ENCODE results near the gene NUP93.
"Not testable (repeated sequence)": the region's sequence is repeated elsewhere in the genome, so short reads cannot be mapped to it uniquely, and the experiment has no call there.

Gene NUP93

GRCh38 chr16:56779906-56780305 lies 50.0 kb downstream of the NUP93 start:
- no peak for DNase-seq (ENCODE audit: low read depth)

- DNase-seq (ENCODE audit: low read depth), result peak; percentile 13
Measured at GRCh38 chr16:56780646-56781045, 50.7 kb downstream of the NUP93 start.

- no peak for DNase-seq (ENCODE audit: low read depth)
Measured at GRCh38 chr16:56781528-56781961, 51.6 kb downstream of the NUP93 start.

DNA sequence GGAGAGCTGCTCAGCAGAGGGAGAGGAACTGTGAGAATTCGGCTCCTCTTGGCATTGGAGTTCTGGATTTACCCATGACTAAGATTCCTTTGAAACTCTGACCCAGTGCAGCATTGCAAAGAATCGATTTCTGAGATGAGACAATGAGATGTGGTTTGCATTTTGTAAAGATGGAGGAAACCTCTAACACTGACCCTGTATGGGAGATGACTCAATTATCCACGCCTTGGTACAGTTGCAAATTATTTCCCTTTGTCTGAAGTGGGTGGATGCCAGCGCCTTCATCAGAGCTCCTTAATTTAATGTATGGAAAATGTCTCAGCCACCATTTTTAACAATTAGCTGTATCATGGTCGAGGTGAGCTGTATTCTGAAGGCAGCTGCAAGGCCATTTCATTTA lies 53.4 kb downstream of the NUP93 start:
- no peak for DNase-seq (ENCODE audit: low read depth)

DNA sequence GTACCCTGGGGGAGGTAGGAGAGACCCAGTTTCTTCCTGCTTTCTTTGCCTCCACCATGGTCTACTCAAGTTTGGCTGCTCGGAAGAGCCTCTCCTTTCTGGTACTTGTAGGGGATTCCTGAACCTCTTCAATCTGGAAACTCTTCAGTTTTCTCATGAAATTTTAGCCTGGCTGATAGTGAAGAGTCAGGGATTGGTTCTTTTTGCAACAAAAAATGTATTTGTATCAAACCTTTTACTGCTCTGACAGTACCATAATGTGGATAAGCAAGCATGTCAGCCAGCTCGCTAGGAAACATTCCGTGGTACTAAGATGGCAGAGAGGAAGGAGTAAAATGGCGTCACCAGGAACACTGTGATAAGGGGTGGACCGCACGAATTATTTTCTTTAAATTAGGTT lies 55.4 kb downstream of the NUP93 start:
- no peak for DNase-seq (ENCODE audit: low read depth)

- DNase-seq (ENCODE audit: low read depth), result no peak
Measured at GRCh38 chr16:56787167-56787566, 57.2 kb downstream of the NUP93 start.

GRCh38 chr16:56788435-56788834 lies 58.5 kb downstream of the NUP93 start:
- DNase-seq (ENCODE audit: low read depth), result no peak

DNA sequence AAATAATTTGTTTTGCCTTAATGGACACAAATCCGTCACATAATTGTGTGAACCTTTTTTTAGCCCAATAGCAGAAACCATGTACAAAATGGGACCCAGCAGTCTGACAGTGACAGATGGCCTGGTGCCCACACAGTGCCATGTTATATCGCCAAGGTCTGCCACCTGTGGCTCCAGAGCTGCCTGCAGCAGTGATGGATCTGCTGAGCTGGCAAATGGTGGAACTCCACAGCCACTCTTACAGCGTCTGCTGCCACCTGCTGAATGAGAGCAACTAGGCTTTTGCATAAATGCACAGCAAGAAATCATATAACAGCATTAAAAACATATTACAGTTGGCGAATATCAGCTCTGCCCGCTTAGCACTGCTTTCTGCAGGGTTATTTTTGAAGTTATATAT lies 59.4 kb downstream of the NUP93 start:
- DNase-seq (ENCODE audit: low read depth), result peak; percentile 29

DNA sequence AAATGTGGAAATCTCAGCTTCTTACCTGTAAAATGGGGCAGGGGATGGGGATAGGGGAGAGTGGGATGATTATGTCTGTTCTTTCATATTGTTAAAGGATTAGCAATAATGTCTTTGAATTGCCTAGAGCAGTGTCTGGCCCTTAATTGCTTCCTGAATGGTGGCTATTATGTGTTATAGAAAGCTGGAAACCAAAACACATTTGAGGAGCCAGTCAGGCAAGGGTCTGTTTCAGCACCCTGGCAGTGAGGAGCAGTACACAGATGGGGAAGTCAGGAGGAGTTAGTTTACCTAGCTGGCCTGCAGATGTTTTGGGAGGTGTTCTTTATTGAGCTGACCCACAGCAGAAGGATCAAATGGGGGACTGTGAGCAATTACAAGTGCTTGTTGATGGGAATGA lies 63.0 kb downstream of the NUP93 start:
- no peak for DNase-seq (ENCODE audit: low read depth)

DNA sequence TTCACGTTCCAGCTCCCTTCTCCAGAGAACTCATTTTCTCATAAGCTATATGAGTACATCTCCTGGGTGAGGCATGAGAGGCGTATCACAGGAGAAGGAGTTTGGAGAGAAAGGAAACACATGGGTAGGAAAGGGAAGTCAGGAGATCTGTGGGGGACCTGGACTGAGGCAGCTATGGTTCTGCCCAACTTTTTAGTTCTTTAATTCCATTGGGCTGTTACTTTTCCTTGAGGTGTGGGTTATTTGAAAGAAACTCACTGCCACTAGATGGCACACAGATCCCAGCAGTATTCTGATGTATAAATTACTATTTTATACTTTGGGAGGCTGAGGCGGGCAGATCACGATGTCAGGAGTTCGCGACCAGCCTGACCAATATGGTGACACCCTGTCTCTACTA lies 63.6 kb downstream of the NUP93 start:
- peak; percentile 26 for DNase-seq (ENCODE audit: low read depth)

DNA sequence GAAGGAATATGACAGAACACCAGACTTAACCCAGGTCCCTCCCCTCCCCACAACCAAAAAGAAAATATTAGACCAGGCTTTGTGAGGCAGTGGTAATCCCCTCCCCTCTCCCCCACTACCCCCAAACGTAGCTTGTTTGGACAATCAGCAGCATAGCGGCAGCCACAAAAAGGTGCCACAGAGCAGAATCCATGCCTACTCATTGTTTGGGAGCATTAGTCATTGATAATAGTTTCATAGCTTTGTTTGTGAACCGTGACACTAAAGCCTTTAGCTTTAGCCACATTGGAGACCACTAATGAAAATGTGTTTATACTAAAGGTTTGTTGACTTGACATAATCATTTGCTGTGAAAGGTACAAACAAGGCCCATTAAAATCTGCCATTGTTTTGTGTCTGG lies 65.1 kb downstream of the NUP93 start:
- DNase-seq (ENCODE audit: low read depth), result no peak

GRCh38 chr16:56797038-56797437 lies 67.1 kb downstream of the NUP93 start:
- not testable (repeated sequence) for DNase-seq (ENCODE audit: low read depth)

- no peak for DNase-seq (ENCODE audit: low read depth)
Measured at GRCh38 chr16:56797861-56798260, 67.9 kb downstream of the NUP93 start.

DNA sequence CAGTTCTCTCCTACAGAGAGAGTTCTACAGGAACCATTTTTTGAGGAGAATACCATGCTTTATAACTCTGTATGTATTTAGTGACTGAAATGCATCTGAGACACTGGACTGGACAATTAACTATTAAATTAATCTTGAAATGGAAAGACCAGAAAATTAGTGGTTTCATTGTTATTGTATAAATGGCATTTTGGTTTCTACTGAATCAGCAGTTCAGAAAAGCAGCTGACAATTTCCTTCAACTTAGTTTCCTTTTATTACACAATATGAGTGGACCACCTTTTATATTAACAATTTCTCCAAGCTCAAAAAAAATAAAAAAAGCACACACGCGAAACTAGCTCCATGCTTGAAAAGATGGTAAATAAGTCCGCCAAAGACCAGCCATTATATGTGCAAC lies 69.0 kb downstream of the NUP93 start:
- no peak for DNase-seq (ENCODE audit: low read depth)

DNA sequence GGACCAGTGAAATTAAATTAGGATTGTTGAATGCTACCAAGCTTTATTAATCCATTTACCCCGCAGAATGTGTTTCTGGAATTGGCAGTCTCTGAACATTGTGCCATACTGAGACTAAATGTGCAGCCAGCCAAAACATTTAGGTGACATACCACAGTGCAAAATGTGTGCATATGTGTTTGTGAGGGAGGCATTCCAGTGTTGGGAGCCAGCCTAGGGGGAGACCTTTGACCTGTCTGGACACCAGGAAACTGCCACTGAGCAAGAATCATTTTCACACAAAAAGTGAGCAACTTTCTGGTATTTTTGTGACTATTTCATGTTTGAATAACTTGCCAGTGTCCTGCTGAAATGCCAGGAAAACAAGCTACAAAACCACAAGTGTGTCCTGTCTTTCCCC lies 70.4 kb downstream of the NUP93 start:
- peak; percentile 60 for DNase-seq (ENCODE audit: low read depth)

- no peak for DNase-seq (ENCODE audit: low read depth)
Measured at GRCh38 chr16:56801762-56802161, 71.8 kb downstream of the NUP93 start.

DNA sequence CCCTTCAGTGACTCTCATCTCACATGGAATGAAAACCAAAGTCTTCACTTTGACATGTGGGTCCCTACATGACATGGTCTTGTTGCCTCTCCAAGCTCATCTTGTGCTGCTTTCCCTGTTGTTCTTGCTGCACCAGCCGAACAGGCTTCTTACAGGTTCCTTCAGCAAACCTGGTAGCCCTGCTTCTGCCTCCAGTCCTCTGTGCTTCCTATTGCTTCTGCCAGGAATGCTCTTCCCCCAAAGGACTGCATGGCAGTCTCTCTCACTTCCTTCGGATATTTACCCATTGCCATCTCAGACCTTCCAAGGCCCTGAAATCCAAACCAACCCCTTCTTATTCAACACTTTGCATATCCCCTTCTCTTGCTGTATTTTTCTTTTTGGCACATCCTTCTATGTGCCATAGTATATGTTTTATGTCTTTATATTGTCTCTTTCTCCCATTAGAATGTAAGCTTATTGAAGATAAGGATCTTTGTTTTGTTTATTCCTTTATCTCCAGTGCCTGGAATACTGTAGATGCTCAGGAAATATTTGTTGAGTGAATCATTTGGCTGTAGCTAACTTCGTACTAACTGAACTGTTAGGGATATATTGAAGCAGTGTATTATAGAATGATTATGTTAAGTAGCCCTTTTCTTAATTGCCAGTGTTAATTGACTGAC lies 77.2 kb downstream of the NUP93 start:
- no peak for DNase-seq (ENCODE audit: low read depth)

DNA sequence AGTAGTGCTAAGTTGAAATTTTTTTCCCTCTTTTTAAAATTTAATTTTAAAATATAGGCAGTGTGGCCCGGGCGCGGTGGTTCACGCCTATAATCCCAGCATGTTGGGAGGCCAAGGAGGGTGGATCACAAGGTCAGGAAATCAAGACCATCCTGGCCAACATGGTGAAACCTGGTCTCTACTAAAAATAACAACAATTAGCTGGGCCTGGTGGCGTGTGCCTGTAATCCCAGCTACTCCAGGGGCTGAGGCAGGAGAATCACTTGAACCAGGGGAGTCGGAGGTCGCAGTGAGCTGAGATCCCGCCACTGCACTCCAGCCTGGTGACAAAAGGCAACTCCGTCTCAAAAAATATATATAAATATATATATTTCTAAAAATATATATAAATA lies 77.7 kb downstream of the NUP93 start:
- not testable (repeated sequence) for DNase-seq (ENCODE audit: low read depth)

DNA sequence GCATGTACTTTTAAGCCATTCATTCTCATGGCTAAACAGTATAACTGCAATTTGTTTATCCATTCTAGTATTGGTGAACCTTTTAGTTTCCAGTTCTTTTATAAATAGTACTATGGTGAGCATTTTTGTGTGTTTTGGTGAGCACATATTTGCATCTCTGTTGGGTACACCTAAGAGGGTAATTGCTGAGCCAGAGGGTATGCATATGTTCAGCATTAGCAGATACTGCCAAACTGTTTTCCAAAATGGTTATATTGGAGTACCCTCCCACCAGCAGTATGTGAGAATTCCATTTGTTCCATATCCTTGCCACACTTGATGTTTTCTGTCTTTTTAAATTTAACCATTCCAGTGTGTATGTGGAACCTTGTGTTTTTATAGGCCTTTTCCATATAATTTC lies 81.0 kb downstream of the NUP93 start:
- no peak for DNase-seq (ENCODE audit: low read depth)

GRCh38 chr16:56811602-56812001 lies 81.7 kb downstream of the NUP93 start:
- DNase-seq (ENCODE audit: low read depth), result not testable (repeated sequence)

DNA sequence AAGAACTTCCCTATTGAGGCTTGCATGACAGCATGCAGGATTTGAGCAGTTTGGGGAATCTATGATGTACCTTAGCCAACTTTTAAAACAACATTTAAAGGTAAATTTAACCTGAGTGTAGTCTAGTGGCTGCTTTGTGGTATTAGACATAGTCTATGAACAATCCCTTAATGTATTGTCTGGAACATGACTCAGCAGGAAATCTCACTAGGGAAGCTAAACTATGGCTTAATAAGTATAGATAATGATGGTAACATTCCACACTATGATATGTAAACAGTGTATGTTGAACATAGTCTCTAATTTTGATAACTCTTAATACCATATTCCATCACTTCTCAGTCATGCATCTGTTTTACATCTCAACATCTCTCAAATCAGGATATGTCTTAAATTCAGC lies 83.0 kb downstream of the NUP93 start:
- DNase-seq (ENCODE audit: low read depth), result peak; percentile 9

DNA sequence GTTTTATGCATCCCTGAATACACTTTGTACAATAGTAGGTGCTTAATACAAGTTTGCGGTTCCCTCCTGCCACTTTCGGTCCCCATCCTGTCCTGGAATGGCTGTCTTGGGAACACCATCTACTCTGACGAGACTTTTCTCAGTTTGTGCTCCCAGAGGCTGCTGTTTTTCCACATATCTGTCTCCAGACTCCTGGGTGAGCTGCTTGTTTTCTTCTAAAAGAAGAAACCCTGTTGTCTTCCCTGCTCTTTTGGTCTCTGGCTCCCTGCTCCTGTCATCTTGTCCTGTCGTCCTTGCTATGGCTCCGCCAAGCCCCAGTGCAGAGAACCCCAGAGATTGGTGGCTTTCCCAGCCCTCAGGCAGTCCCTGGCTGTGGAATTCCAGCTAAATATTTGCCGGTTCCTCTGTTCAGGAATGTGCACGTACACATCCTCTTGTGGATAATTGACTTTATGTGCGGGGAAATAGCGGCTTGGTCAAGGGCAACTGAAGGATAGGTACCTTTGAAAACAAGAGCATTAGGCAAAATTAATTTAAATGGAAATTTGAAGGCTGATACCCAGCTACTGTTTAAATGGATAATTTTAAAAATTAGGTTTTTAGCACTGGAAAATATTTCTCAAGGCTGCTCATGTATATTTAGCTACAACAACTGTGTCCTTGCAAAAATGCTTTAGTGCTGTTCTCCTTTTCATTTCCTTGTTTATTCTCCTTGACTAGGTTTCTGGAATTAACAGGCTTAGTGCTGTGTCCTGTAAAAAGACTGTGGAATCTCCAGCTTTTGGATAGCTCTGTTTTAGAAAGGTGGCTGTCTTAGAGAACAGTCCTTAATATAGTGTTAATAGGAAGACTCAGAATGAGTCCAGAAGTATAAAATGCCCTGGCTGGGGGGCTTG lies 84.9 kb downstream of the NUP93 start:
- no peak for DNase-seq (ENCODE audit: low read depth)

DNA sequence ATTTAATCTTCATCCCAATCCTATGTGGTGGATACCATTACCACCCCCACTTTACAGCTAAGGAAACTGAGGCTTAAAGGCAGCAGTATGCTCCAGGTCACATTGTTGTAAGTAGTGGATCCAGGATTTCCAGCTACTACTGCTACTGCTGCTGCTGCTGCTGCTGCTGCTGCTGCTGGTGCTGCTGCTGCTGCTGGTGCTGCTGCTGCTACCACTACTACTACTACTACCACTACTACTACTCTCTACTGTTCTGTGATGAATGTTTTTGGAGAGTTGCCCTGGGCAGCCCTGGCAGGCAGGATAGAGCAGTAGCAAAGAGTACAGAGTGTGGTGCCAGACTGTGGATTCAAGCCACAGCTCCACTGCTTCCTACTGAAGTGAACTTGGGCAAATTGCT lies 85.8 kb downstream of the NUP93 start:
- no peak for DNase-seq (ENCODE audit: low read depth)

DNA sequence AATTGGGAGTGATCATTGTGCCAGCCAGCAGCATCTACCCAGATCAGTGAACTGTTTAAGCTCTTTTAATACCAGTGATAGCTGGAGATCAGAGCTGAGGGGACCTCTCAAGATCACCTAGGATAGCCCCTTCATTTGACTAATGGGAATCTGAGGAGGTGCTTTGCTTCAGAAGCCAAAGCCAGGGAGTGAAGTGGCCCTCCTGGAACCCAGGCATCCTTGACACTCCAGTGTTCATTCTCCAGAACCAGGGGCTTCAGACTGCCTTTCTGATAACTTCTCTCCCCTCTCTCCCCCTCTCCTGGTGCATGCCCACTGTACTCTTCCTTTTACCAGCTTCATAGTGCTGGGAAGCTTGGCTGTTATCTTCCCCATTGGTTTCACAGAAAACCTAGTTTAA lies 87.1 kb downstream of the NUP93 start:
- DNase-seq (ENCODE audit: low read depth), result no peak
